Astrocyte (in vitro differentiated cells and primary cell): Measurements from ENCODE around the gene EVA1C. TPM values are rescaled to one million over a fixed set of nuclear protein-coding genes. Genes with fewer than 3 reads are reported as not detected.
A peak's percentile ranks its signal among the peaks of the same experiment; 100 is the strongest.

Source experiments
- DNase-seq: peaks from one replicate; pipeline ENCODE4 v3.0.0-alpha.2; 2010; ENCODE audit warnings: low read depth
- FAIRE-seq: peaks from 2 replicates; lab custom pipeline; 2011; peaks lifted over from hg19 to GRCh38; lab: Jason Lieb, UNC
- H2AFZ ChIP-seq: 2 replicates; pipeline ENCODE4 v1.6.0; 2012; ENCODE audit warnings: low read depth, low read length, inconsistent platforms
- H3K27ac ChIP-seq: 2 replicates; pipeline ENCODE4 v1.5.1; 2011; ENCODE audit warnings: low read depth, low read length, inconsistent platforms
- H3K27me3 ChIP-seq: 2 replicates; pipeline ENCODE4 v1.6.0; 2011; ENCODE audit warnings: low read length, inconsistent platforms; ENCODE audit not compliant: insufficient read depth
- H3K36me3 ChIP-seq: 2 replicates; pipeline ENCODE4 v1.5.1; 2011; ENCODE audit warnings: low read length, inconsistent platforms; ENCODE audit not compliant: insufficient read depth
- H3K4me1 ChIP-seq: 2 replicates; pipeline ENCODE4 v1.5.1; 2011; ENCODE audit warnings: low read length, inconsistent platforms; ENCODE audit not compliant: insufficient read depth
- H3K4me2 ChIP-seq: 2 replicates; pipeline ENCODE4 v1.6.0; 2012; ENCODE audit warnings: low read length, inconsistent platforms
- H3K4me3 ChIP-seq: 2 replicates; pipeline ENCODE4 v1.5.1; 2011; ENCODE audit warnings: low read depth, mild to moderate bottlenecking, low read length, inconsistent platforms; ENCODE audit not compliant: insufficient read depth
- H3K79me2 ChIP-seq: 2 replicates; pipeline ENCODE4 v1.6.0; 2012; ENCODE audit warnings: mild to moderate bottlenecking, low read length, inconsistent platforms; ENCODE audit not compliant: insufficient read depth
- H3K9ac ChIP-seq: 2 replicates; pipeline ENCODE4 v1.6.0; 2012; ENCODE audit warnings: mild to moderate bottlenecking, low read length, inconsistent platforms
- H3K9me3 ChIP-seq: 2 replicates; pipeline ENCODE4 v1.5.1; 2012; ENCODE audit warnings: low read depth, mild to moderate bottlenecking, low read length, inconsistent platforms; ENCODE audit not compliant: insufficient read depth
- H4K20me1 ChIP-seq: 2 replicates; pipeline ENCODE4 v1.6.0; 2012; ENCODE audit warnings: low read length, inconsistent platforms; ENCODE audit not compliant: insufficient read depth
- H3K27ac Mint-ChIP-seq: one replicate; pipeline ENCODE4 v1.8.0; 2021; ENCODE audit warnings: mild to moderate bottlenecking, mixed read lengths; ENCODE audit not compliant: unreplicated experiment
- H3K27me3 Mint-ChIP-seq: one replicate; pipeline ENCODE4 v1.8.0; 2021; ENCODE audit warnings: low read depth, mixed read lengths; ENCODE audit not compliant: unreplicated experiment
- H3K36me3 Mint-ChIP-seq: one replicate; pipeline ENCODE4 v1.8.0; 2021; ENCODE audit warnings: low read depth, mixed read lengths; ENCODE audit not compliant: unreplicated experiment
- H3K4me1 Mint-ChIP-seq: one replicate; pipeline ENCODE4 v1.8.0; 2021; ENCODE audit warnings: low read depth, mixed read lengths; ENCODE audit not compliant: unreplicated experiment
- H3K4me3 Mint-ChIP-seq: one replicate; pipeline ENCODE4 v1.8.0; 2021; ENCODE audit warnings: mild to moderate bottlenecking, moderate library complexity, mixed read lengths; ENCODE audit not compliant: unreplicated experiment
- H3K9me3 Mint-ChIP-seq: one replicate; pipeline ENCODE4 v1.8.0; 2021; ENCODE audit warnings: mild to moderate bottlenecking, mixed read lengths; ENCODE audit not compliant: unreplicated experiment
- CTCF ChIP-seq: IDR thresholded peaks from 2 replicates; pipeline ENCODE4 v1.5.1; 2011; ENCODE audit warnings: low read depth, mild to moderate bottlenecking, inconsistent platforms, low read length, moderate library complexity; ENCODE audit not compliant: insufficient read depth
- EZH2 ChIP-seq: IDR thresholded peaks from 2 replicates; pipeline ENCODE4 v1.6.1; 2012; ENCODE audit warnings: mild to moderate bottlenecking, low read length, inconsistent platforms; ENCODE audit not compliant: insufficient read depth
- total RNA-seq: library from RNA; stranded (reverse); gene quantifications from 2 replicates; pipeline ENCODE4 v1.2.1, GENCODE V29; 2021

Gene EVA1C
- total RNA-seq, 1 donor from 2014 or later = not detected

GRCh38 chr21:32423320-32424190, 11.0 kb downstream of the EVA1C start:
- no peak overlapping the region for H3K4me3 Mint-ChIP-seq
- peaks cover 13% of the 10 kb centered on the region for H3K4me1 Mint-ChIP-seq
- peaks cover 2% of the 10 kb centered on the region for H3K27me3 Mint-ChIP-seq
- H3K27ac ChIP-seq = peak overlapping the region; percentile 82
- peaks cover 39% of the 10 kb centered on the region for H3K4me1 ChIP-seq
- FAIRE-seq (peak; percentile 58), DNase-seq (peak; percentile 98)
- H3K9me3 ChIP-seq = no peaks in the 10 kb centered on the region
- no peaks in the 10 kb centered on the region for H4K20me1 ChIP-seq
- peak overlapping the region; percentile 74 for H3K9ac ChIP-seq
- no peaks in the 10 kb centered on the region for H3K36me3 ChIP-seq
- H2AFZ ChIP-seq = no peak overlapping the region
- no peaks in the 10 kb centered on the region for H3K27me3 ChIP-seq
- H3K27ac Mint-ChIP-seq = no peak overlapping the region
- peaks cover 3% of the 10 kb centered on the region for H3K36me3 Mint-ChIP-seq
- TF ChIP-seq EZH2 (no peak), CTCF (no peak)
- H3K9me3 Mint-ChIP-seq = peaks cover 3% of the 10 kb centered on the region
- peak overlapping the region; percentile 27 for H3K4me3 ChIP-seq
- peak overlapping the region; percentile 73 for H3K4me2 ChIP-seq
- H3K79me2 ChIP-seq = peaks cover 22% of the 10 kb centered on the region

GRCh38 chr21:32424191-32424535, 11.7 kb downstream of the EVA1C start:
- Histone ChIP-seq H3K4me2 (peak overlapping the region; percentile 73), H4K20me1 (no peaks in the 10 kb centered on the region), H3K36me3 (no peaks in the 10 kb centered on the region), H3K79me2 (peaks cover 18% of the 10 kb centered on the region), H3K4me3 (peak overlapping the region; percentile 26), H3K27me3 (no peaks in the 10 kb centered on the region), H2AFZ (no peak overlapping the region), H3K9ac (peak overlapping the region; percentile 74), H3K27ac (peak overlapping the region; percentile 82), H3K4me1 (peaks cover 39% of the 10 kb centered on the region), H3K9me3 (no peaks in the 10 kb centered on the region)
- peaks cover 3% of the 10 kb centered on the region for H3K36me3 Mint-ChIP-seq
- H3K9me3 Mint-ChIP-seq = peaks cover 3% of the 10 kb centered on the region
- no peak overlapping the region for H3K4me3 Mint-ChIP-seq
- H3K27ac Mint-ChIP-seq = peak overlapping the region; percentile 27
- TF ChIP-seq EZH2 (no peak), CTCF (no peak)
- peaks cover 13% of the 10 kb centered on the region for H3K4me1 Mint-ChIP-seq
- DNase-seq = peak; percentile 55
- H3K27me3 Mint-ChIP-seq = peaks cover 2% of the 10 kb centered on the region
- no peak for FAIRE-seq

GRCh38 chr21:32424674-32425073, 12.2 kb downstream of the EVA1C start:
- Mint-ChIP-seq H3K4me1 (peaks cover 13% of the 10 kb centered on the region), H3K36me3 (peaks cover 3% of the 10 kb centered on the region), H3K4me3 (no peak overlapping the region), H3K9me3 (peaks cover 3% of the 10 kb centered on the region), H3K27ac (no peak overlapping the region), H3K27me3 (peaks cover 2% of the 10 kb centered on the region)
- H3K4me1 ChIP-seq = peaks cover 39% of the 10 kb centered on the region
- H3K27ac ChIP-seq = peak overlapping the region; percentile 82
- no peaks in the 10 kb centered on the region for H3K27me3 ChIP-seq
- no peak overlapping the region for H3K4me3 ChIP-seq
- H3K9me3 ChIP-seq = no peaks in the 10 kb centered on the region
- no peaks in the 10 kb centered on the region for H4K20me1 ChIP-seq
- DNase-seq = peak; percentile 51
- no peaks in the 10 kb centered on the region for H3K36me3 ChIP-seq
- peak overlapping the region; percentile 73 for H3K4me2 ChIP-seq
- peak overlapping the region; percentile 74 for H3K9ac ChIP-seq
- peaks cover 17% of the 10 kb centered on the region for H3K79me2 ChIP-seq
- no peak overlapping the region for H2AFZ ChIP-seq
- no peak for FAIRE-seq
- TF ChIP-seq CTCF (no peak), EZH2 (no peak)
